ENCODE results near the gene S100A11.
A peak's percentile ranks its signal among the peaks of the same experiment; 100 is the strongest.

Gene S100A11

DNA sequence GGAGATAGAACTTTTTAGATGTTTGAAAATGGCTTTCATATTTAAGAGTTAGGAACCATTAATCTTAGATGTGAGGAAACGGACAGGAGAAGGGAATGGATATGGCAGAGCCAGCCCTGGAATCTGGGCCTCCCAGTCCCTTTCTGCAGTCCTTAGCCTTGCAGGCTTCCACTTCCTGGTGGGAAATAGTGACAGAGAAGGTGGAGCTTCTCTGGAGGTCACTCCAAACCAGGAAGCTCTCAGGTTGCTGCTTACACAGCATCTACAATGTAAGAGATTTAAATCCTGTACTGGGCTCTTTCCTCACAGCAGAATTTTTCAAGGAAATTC lies 2.5 kb downstream of the S100A11 start:
- DNase-seq (ENCODE audit: low read depth), result no peak
- TF ChIP-seq, protein P1, sequence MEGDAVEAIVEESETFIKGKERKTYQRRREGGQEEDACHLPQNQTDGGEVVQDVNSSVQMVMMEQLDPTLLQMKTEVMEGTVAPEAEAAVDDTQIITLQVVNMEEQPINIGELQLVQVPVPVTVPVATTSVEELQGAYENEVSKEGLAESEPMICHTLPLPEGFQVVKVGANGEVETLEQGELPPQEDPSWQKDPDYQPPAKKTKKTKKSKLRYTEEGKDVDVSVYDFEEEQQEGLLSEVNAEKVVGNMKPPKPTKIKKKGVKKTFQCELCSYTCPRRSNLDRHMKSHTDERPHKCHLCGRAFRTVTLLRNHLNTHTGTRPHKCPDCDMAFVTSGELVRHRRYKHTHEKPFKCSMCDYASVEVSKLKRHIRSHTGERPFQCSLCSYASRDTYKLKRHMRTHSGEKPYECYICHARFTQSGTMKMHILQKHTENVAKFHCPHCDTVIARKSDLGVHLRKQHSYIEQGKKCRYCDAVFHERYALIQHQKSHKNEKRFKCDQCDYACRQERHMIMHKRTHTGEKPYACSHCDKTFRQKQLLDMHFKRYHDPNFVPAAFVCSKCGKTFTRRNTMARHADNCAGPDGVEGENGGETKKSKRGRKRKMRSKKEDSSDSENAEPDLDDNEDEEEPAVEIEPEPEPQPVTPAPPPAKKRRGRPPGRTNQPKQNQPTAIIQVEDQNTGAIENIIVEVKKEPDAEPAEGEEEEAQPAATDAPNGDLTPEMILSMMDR (conservative IDR thresholded peaks at IDR 0.05; ENCODE audit: control insufficient read depth, insufficient read depth, low read depth, low read length), result no peak
- H3K4me3 ChIP-seq (ENCODE audit: control insufficient read depth, low read depth, low read length), result peak overlapping the region; percentile 97

- H3K4me3 ChIP-seq (ENCODE audit: control insufficient read depth, low read depth, low read length), result no peak overlapping the region
- DNase-seq (ENCODE audit: low read depth), result no peak
- TF ChIP-seq, protein P1 (conservative IDR thresholded peaks at IDR 0.05; ENCODE audit: control insufficient read depth, insufficient read depth, low read depth, low read length), result no peak
Observed at GRCh38 chr1:152029929-152030211, 6.9 kb downstream of the S100A11 start.

DNA sequence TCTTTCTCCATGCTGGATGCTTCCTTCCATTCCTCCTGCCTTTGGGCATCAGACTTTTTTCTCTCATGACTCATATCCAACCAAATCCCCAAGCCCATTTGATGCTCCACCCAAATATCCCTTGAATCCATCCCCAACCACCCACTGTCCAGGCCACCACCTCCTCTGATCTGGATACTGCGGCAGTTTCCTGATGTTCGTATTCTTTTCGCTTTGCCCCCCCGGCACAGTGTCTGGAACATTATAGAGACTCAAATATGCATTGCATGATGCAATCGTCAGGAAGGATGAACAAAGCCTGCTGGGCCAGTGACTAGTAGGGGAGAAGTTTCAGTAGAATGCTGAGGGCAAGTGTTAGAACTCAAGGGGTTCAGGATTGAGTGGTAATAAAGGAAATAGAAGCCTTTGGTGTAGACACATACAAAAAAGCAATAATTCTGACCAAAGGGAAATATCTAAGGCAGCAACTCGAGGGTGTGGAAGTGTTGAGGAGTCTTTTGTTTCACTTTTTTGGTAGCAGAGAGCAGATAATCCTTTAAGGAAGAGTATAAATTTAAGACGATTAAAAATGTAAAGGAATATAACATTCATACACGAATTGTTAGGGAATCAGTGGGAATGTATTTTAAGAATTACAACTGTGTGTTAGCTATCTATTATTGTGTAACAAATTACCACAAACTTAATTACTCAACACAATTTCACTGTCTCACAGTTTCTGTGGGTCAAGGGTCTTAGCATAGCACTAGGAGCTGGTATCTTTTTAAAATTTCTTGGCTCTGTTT lies 7.5 kb downstream of the S100A11 start:
- peak; percentile 70 for DNase-seq (ENCODE audit: low read depth)
- TF ChIP-seq, protein P1 (conservative IDR thresholded peaks at IDR 0.05; ENCODE audit: control insufficient read depth, insufficient read depth, low read depth, low read length), result no peak
- H3K4me3 ChIP-seq (ENCODE audit: control insufficient read depth, low read depth, low read length), result no peak overlapping the region

GRCh38 chr1:152026895-152027294 lies 9.9 kb downstream of the S100A11 start:
- no peak overlapping the region for H3K4me3 ChIP-seq (ENCODE audit: control insufficient read depth, low read depth, low read length)
- no peak for DNase-seq (ENCODE audit: low read depth)
- TF ChIP-seq, protein P1 (conservative IDR thresholded peaks at IDR 0.05; ENCODE audit: control insufficient read depth, insufficient read depth, low read depth, low read length), result no peak

- TF ChIP-seq, protein P1 (conservative IDR thresholded peaks at IDR 0.05; ENCODE audit: control insufficient read depth, insufficient read depth, low read depth, low read length), result no peak
- no peak overlapping the region for H3K4me3 ChIP-seq (ENCODE audit: control insufficient read depth, low read depth, low read length)
Observed at GRCh38 chr1:152024223-152024622, 12.6 kb downstream of the S100A11 start.

GRCh38 chr1:152023221-152023620 lies 13.6 kb downstream of the S100A11 start:
- H3K4me3 ChIP-seq (ENCODE audit: control insufficient read depth, low read depth, low read length), result no peak overlapping the region
- DNase-seq (ENCODE audit: low read depth), result no peak
- TF ChIP-seq, protein P1 (conservative IDR thresholded peaks at IDR 0.05; ENCODE audit: control insufficient read depth, insufficient read depth, low read depth, low read length), result no peak

More at GRCh38 chr1:152024223-152024622, 12.6 kb downstream of the S100A11 start:
- no peak for DNase-seq (ENCODE audit: low read depth)

DNA sequence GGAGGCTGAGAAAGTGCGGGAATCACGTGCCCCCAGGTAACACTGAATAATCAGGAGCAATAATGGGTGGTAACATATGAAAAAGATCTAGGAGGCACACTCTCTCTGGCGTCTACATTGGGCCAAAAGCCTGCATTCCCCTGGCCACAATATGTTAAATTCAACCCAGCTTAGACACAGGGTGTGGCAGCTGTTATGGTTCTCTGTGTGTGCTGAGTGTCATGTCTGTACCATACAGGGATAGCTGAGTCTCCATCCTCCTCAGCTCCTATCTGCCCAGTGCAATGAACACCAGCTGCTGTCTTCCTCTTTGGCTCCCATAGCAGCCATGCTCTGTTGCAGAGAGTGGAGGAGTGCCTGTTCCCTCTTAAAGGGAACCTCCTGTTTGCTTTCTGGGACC lies 14.3 kb downstream of the S100A11 start:
- TF ChIP-seq, protein P1 (conservative IDR thresholded peaks at IDR 0.05; ENCODE audit: control insufficient read depth, insufficient read depth, low read depth, low read length), result no peak
- no peak overlapping the region for H3K4me3 ChIP-seq (ENCODE audit: control insufficient read depth, low read depth, low read length)
- no peak for DNase-seq (ENCODE audit: low read depth)

All from fibroblast of mammary gland (primary cell).